SHP77 treated with DMSO at 0.1 percent for 48 hours (cell line): ENCODE data around the gene PFKL.
A peak's percentile ranks its signal among the peaks of the same experiment; 100 is the strongest.
"Not testable (repeated sequence)": the region's sequence is repeated elsewhere in the genome, so short reads cannot be mapped to it uniquely, and the experiment has no call there.

Experiments
- DNase-seq: peaks from one replicate; lab custom pipeline; 2025; lab: John Stamatoyannopoulos, UW

The PFKL gene

GRCh38 chr21:44347911-44348451 lies 48.1 kb downstream of the PFKL start:
- peak; percentile 44 for DNase-seq

GRCh38 chr21:44348861-44349260 lies 49.0 kb downstream of the PFKL start:
- DNase-seq: no peak

DNA sequence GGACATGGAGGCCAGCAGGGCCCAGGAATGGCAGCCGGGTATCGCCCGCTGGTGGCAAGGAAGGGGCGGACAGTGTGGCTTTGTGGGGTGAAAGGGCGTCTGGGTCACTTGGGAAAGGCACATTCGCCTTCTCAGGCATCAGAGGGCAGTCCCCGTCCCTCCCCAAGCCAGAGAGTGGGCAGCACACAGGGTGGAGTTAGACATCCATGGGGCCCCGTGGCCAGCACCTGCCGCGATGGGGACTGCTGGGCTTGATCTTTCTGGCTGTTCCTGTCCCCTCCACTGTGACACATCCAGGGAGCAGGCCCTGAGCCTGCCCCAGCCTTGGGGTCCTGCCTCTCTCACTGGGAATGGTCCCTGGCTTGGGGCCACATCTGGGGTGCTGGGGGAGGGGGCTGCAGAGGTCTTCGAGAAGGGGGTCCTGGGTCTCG lies 49.6 kb downstream of the PFKL start:
- no peak for DNase-seq

DNA sequence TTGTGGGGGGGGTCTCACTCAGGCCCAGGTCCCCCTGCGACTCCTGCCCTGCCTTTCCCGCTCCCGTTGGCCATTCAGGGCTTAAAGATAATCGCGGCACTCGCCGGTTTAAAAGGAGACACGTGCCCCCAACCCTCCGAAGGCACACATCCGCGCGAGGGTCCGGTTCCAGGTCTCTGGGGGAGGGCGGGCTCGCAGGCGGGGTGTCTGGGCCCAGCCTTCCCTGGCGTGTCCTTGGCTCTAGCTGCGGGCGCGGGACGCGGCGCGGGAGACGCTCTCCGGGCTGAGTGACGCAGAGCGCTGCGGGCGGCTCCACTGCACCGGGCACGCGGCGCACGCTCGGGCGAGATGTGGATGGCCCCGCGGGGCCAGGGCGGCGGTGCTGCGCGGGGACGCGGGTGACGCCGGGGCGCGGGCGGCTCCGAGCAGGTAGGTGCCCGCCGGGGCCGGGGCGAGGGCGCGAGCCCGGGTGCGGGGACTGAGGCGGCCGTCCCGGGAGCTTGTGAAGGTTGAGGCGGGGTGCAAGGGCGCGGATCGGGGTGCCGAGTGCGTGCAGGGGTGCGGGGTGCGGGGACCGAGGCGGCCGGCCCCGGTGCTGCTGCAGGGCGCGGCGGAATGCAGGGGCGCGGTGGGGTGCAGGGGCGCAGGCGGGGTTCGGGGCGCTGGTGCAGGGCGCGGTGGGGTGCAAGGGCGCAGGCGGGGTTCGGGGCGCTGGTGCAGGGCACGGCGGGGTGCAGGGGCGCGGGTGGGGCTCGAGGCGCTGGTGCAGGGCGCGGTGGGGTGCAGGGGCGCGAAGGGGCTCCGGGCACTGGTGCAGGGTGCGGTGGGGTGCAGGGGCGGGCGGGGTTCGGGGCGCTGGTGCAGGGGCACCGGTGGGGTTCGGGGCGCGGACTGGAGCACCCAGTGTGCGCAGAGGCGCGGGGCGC lies 50.3 kb downstream of the PFKL start:
- DNase-seq: no peak

DNA sequence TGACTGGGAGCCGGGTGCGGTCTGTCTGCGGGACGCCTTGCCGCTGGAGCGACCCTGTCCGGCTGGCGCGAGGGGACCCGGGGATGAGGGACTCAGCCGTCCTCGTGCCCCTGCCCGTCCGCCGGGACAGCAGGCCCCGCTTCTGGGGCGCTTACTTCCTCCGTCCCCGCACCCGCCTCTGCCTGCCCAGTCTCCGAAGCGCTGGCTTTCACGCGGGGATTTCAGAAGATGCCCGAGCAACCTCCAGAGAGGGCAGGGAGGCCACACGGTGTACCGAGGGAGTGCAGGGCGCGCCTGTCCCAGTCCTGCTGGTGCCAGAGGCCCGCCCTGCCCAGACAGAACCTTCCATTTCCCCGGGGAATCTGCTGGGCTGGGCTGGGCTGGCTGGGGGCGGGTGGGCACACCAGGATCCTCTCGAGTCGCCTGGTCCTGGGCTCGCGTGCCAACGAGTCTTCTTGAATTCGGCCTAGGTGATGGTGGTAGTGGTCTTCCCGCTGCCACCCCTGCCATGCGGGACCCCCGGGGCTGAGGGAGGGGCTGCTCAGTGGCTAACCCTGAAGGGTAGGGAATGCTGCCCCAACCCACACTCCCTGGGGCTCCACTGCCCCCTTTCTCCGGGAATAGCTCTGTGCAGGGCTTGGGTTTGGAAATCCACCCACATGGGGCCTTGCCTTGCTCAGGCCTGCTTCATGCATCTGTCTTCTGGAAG lies 51.1 kb downstream of the PFKL start:
- DNase-seq: no peak

DNA sequence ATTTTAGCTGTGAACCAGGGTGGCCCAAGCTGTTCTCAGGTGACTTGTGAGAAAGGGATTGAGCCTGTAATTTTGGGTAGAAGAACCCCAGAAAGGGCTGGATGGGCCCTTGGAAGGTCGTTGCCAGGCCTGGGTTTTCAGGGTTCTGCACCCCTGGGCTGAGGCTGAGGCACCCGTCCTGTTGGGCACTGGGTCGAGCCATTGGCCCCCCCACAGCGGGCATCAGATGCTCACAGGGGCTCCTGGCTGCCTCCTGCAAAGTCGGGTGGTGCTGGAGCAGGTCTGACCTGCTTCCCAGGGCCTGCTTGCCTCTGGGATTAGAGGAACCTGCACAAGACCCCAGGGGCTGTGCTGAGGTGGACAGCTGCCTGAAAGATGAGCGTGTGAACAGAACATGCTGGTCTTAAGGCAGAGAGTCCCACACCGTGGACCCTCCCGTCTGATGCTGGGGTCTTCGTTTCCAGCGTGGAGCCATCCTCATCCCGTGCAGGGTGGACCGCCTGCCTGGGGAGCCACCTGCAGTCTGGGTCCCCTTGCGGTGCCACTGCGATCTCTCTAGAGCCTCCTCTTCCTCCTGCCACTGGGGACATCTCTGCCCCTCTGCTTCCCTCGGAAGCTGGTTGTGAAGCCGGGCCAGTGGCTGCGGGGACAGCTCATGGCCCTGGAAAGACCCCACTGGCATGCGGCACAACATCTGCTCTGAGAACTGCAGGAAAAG lies 51.8 kb downstream of the PFKL start:
- DNase-seq: no peak

GRCh38 chr21:44352253-44352860 lies 52.5 kb downstream of the PFKL start:
- DNase-seq: no peak

DNA sequence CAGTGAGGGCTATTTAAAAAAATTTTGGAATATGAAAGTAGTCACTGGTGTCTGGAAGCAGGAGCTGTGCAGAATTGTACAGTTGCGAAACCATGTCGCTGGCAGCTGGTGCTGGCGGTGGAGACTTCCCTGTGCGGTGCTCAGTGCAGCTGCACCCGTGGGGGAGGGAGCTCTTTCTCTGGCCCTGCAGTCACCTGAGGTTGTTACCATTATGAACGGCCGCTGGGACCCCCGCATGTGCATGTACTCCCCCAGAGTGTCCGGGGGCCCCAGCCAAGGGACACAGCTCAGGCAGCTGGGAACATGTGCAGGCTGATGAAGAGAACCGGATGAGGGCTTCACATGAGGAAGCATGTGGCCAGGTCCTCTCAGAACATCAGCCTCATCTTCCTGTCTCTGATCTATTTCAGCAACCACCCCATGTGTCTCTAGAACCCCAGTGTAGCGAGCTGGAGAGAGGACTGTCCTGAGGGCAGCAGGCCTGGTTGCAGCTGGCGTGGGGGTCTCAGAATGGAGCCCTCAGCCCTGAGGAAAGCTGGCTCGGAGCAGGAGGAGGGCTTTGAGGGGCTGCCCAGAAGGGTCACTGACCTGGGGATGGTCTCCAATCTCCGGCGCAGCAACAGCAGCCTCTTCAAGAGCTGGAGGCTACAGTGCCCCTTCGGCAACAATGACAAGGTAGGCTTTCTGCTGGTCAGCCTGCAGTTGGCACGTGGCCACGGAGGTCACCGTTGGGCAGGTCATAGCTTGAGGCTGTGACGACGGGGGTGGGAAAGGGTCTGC lies 53.5 kb downstream of the PFKL start, which contains the start of gene TRPM2:
TRPM2 (plus strand) TSS at position 431 of the 780 bp plus-strand sequence; CDS start at position 511, 80 bp downstream.
- peak; percentile 21 for DNase-seq

DNA sequence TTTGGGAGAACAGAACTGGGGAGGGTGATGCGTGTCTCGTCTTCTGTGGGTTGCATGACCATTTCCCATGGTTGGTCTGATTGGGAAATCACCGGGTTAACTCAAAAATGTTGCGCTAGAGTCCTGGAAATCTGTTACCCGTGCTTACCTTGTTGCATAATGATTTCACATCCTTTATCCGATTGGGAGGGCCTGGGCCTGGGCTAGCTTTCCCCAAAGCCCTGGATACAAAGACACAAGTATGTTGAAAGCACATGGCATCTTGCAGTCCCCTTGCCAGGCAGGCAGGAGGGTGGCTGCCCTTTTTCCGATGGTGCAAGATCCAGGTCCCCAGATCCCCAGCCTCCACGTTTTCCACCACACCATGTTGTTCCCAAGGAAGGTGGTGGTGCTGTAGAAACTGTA lies 54.1 kb downstream of the PFKL start:
- DNase-seq: no peak

DNA sequence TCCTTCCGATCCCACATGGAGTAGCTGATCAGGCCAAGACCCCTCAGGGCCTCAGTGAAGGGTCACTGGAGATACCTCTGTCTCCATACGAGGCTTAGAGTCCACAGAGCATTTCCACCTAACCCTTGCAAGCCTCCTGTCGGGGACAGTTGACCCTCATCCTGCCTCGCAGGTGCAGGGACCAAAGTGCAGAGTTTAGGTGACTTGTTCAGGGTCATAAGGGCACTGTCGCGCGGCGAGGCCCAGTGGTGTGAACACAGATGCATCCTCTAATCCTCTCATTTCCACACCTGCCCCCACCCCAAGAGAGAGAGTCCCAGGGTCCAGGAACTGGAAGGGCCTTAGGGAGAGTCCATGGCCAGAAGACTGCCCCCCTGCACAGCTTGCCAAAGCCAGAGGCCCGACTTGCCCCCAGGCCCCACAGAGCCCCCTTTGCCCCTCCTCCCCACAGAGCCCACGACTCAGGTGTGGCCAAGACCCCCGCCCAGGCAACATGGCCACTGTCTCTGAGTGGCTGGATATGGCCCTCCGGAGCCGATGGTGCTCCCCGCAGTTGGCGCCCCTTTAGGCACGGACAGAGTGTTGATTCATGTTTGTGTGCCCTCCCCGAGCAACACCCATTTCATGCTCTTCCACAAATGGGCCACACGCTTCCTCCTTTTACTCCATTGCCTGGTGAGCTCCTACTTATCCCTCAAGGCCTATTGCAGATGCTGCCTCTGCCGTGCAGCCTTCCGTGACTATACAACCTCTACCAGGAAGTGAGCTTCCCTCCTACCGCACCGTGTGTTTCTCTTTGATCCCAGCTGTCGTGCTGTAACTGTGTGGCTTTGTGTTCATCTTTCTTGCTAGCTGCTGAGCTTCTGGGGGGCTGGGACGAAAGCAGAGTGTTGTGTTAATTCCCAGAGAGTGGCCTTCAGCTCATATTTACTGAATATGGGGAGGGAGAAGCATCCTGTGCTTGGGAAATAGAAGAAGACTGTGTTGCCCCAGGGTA lies 55.2 kb downstream of the PFKL start:
- DNase-seq: no peak

DNA sequence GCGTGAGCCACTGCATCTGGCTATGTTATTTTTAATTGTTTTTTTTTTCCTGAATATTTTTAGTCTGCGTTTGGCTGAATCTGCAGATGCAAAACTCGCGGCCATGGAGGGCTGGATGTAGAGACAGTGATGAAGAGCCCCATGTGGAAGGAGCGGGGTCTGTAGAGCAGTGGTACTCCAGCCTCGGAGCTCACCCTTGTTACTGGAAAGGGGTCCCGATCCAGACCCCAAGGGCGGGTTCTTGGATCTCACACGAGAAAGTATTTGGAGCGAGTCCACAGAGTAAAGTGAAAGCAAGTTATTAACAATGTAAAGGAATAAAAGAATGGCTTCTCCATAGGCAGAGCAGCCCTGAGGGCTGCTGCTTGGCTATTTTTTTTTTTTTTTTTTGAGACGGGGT lies 56.3 kb downstream of the PFKL start:
- DNase-seq: no peak

GRCh38 chr21:44356636-44357035 lies 56.8 kb downstream of the PFKL start:
- DNase-seq: no peak

GRCh38 chr21:44357064-44357837 lies 57.4 kb downstream of the PFKL start:
- DNase-seq: no peak

GRCh38 chr21:44359396-44359795 lies 59.5 kb downstream of the PFKL start:
- no peak for DNase-seq

GRCh38 chr21:44360159-44360558 lies 60.3 kb downstream of the PFKL start:
- no peak for DNase-seq

DNA sequence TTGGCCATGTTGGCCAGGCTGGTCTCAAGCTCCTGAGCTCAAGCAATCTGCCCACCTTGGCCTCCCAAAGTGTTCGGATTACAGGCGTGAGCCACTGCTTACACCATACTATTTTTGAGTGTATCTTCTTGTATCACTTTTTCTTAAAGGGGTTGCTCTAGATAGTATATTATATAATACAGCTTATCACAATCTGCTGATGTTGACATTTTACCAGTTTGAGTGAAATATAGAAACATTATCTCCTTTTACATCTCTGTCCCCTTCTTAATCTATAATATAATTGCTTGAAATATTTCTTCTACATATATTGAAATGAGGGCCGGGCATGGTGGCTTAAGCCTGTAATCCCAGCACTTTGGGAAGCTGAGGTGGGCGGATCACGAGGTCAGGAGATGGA lies 62.0 kb downstream of the PFKL start:
- DNase-seq: not testable (repeated sequence)

GRCh38 chr21:44363278-44363677 lies 63.4 kb downstream of the PFKL start:
- no peak for DNase-seq

DNA sequence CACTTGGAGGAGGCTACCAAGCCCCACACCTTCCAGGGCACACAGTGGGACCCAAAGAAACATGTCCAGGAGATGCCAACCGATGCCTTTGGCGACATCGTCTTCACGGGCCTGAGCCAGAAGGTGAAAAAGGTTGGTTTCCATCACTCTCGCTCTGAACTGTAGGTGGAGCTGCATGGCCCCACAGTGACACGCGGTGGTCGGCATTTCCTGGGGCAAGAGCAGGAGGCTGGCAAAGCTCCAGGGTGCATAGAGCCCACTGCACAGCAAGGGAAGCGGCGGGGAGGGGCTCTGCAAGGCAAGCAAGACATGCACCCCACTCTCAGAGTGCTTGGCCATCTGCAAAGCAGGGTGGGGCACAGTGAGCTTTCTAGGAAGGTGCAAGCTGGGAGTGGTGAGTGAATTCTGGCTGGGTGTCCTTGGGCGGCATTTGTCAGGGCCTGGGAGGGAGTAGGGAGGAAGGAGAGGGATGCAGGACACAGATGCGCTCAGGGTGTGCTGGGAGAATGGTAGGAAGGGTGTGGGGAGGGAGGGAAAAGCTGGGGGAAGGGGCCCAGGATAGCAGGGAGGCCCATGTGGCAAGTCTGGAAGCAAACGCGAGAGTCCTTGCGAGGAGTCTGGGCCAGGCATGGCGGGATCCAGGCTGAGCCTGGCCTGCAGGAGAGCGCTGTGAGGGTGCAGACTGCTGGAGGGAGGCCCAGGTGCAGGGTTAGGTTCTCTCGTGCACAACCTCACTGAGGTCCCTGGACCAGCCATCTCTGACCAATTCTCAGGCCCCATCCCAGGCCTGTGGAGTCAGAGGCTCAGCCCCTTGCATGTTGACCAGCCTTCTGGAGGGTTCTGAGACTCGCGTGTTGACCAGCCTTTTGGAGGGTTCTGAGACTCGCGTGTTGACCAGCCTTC lies 64.5 kb downstream of the PFKL start:
- no peak for DNase-seq
